ENCODE measurements around the gene PARD3B. TPM values are rescaled to one million over a fixed set of nuclear protein-coding genes. Genes with fewer than 3 reads are reported as not detected.

Gene PARD3B
- total and polyA plus RNA-seq, 2 of the 13 experiments (the other 11 are each of a cell fraction or from before 2014, with no cell fraction given), result 0.71 to 2.3 TPM

DNA sequence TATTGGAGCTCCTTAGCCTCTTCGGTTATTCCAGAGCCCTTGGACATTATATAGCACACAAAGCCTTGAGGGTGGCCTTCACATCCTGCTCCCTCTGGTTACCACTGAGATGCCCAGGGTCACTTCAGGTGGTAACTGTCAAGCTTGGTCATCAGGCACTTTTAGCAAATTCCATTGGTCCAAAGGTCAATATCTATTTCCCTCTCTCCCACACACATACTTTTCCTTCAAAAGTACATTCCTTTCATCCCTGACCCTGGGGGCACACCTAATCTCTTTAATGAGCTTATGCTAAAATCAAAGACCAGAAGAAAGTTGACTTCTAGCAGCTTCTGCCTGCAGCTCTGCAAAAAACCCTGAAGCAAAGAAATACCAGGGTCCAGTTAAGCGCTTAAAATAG lies 965.1 kb downstream of the PARD3B start (continued):
- TF ChIP-seq, protein P1, sequence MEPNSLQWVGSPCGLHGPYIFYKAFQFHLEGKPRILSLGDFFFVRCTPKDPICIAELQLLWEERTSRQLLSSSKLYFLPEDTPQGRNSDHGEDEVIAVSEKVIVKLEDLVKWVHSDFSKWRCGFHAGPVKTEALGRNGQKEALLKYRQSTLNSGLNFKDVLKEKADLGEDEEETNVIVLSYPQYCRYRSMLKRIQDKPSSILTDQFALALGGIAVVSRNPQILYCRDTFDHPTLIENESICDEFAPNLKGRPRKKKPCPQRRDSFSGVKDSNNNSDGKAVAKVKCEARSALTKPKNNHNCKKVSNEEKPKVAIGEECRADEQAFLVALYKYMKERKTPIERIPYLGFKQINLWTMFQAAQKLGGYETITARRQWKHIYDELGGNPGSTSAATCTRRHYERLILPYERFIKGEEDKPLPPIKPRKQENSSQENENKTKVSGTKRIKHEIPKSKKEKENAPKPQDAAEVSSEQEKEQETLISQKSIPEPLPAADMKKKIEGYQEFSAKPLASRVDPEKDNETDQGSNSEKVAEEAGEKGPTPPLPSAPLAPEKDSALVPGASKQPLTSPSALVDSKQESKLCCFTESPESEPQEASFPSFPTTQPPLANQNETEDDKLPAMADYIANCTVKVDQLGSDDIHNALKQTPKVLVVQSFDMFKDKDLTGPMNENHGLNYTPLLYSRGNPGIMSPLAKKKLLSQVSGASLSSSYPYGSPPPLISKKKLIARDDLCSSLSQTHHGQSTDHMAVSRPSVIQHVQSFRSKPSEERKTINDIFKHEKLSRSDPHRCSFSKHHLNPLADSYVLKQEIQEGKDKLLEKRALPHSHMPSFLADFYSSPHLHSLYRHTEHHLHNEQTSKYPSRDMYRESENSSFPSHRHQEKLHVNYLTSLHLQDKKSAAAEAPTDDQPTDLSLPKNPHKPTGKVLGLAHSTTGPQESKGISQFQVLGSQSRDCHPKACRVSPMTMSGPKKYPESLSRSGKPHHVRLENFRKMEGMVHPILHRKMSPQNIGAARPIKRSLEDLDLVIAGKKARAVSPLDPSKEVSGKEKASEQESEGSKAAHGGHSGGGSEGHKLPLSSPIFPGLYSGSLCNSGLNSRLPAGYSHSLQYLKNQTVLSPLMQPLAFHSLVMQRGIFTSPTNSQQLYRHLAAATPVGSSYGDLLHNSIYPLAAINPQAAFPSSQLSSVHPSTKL (CRISPR knock-in tag; IDR thresholded peaks at IDR 0.05), result 0 out of 2 replicates have a peak, but pooled peaks have one; percentile 14
- TF ChIP-seq GFI1 (CRISPR knock-in tag; IDR thresholded peaks at IDR 0.05; ENCODE audit: borderline replicate concordance) (peak; percentile 64; the same call in 1 of the 2 replicates), NR2F6 (IDR thresholded peaks at IDR 0.05) (peak; percentile 66; the same call in 1 of the 2 replicates), NR2F6 (CRISPR knock-in tag; IDR thresholded peaks at IDR 0.05) (0 out of 2 replicates have a peak, but pooled peaks have one; percentile 21), NR2F2 (IDR thresholded peaks at IDR 0.05; ENCODE audit: borderline replicate concordance, low read depth) (peak; percentile 79), HNF4A (CRISPR knock-in tag; IDR thresholded peaks at IDR 0.05) (peak; percentile 90), TCF7 (IDR thresholded peaks at IDR 0.05; ENCODE audit: low read depth) (peak; percentile 37; the same call in 1 of the 2 replicates), SALL1 (CRISPR knock-in tag; IDR thresholded peaks at IDR 0.05) (peak; percentile 20; the same call in 1 of the 2 replicates), NPAS2 (CRISPR knock-in tag; IDR thresholded peaks at IDR 0.05; ENCODE audit: borderline replicate concordance) (no peak), MEIS2 (CRISPR knock-in tag; IDR thresholded peaks at IDR 0.05) (no peak)
- TF ChIP-seq, protein P2, sequence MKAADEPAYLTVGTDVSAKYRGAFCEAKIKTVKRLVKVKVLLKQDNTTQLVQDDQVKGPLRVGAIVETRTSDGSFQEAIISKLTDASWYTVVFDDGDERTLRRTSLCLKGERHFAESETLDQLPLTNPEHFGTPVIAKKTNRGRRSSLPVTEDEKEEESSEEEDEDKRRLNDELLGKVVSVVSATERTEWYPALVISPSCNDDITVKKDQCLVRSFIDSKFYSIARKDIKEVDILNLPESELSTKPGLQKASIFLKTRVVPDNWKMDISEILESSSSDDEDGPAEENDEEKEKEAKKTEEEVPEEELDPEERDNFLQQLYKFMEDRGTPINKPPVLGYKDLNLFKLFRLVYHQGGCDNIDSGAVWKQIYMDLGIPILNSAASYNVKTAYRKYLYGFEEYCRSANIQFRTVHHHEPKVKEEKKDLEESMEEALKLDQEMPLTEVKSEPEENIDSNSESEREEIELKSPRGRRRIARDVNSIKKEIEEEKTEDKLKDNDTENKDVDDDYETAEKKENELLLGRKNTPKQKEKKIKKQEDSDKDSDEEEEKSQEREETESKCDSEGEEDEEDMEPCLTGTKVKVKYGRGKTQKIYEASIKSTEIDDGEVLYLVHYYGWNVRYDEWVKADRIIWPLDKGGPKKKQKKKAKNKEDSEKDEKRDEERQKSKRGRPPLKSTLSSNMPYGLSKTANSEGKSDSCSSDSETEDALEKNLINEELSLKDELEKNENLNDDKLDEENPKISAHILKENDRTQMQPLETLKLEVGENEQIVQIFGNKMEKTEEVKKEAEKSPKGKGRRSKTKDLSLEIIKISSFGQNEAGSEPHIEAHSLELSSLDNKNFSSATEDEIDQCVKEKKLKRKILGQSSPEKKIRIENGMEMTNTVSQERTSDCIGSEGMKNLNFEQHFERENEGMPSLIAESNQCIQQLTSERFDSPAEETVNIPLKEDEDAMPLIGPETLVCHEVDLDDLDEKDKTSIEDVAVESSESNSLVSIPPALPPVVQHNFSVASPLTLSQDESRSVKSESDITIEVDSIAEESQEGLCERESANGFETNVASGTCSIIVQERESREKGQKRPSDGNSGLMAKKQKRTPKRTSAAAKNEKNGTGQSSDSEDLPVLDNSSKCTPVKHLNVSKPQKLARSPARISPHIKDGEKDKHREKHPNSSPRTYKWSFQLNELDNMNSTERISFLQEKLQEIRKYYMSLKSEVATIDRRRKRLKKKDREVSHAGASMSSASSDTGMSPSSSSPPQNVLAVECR (CRISPR knock-in tag; IDR thresholded peaks at IDR 0.05; ENCODE audit: borderline replicate concordance), result no peak
- TF ChIP-seq, protein P3, sequence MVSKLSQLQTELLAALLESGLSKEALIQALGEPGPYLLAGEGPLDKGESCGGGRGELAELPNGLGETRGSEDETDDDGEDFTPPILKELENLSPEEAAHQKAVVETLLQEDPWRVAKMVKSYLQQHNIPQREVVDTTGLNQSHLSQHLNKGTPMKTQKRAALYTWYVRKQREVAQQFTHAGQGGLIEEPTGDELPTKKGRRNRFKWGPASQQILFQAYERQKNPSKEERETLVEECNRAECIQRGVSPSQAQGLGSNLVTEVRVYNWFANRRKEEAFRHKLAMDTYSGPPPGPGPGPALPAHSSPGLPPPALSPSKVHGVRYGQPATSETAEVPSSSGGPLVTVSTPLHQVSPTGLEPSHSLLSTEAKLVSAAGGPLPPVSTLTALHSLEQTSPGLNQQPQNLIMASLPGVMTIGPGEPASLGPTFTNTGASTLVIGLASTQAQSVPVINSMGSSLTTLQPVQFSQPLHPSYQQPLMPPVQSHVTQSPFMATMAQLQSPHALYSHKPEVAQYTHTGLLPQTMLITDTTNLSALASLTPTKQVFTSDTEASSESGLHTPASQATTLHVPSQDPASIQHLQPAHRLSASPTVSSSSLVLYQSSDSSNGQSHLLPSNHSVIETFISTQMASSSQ (IDR thresholded peaks at IDR 0.05; ENCODE audit: low read depth), result no peak
- TF ChIP-seq, protein P3 (CRISPR knock-in tag; IDR thresholded peaks at IDR 0.05; ENCODE audit: borderline replicate concordance), result peak; percentile 42; the same call in 1 of the 2 replicates

Measured in HepG2 (cell line).